SK-N-SH treated with all-trans-retinoic acid at 6 μM for 48 hours (cell line): ENCODE measurements around the gene DNAJC1.
"Not testable (repeated sequence)": the region's sequence is repeated elsewhere in the genome, so short reads cannot be mapped to it uniquely, and the experiment has no call there.

ENCODE experiments used
- ATAC-seq: fragments of 200-7000 bp; cut with Tn5 transposase; 3 replicates; pipeline ENCODE4 v1.9.1; 2020; ENCODE audit warnings: mild to moderate bottlenecking, moderate library complexity
- ARNTL ChIP-seq: fragments of 450-650 bp; formaldehyde crosslinking; IDR thresholded peaks from 2 replicates; pipeline ENCODE4 v1.5.0; 2020; ENCODE audit warnings: low read depth, mild to moderate bottlenecking, moderate library complexity, borderline replicate concordance
- BACH2 ChIP-seq: fragments of 250-450 bp; sonication (Bioruptor Pico); IDR thresholded peaks from 2 replicates; pipeline ENCODE4 v1.9.0; 2021; ENCODE audit warnings: mild to moderate bottlenecking, borderline replicate concordance
- CREB5 ChIP-seq: fragments of 250-450 bp; sonication (Bioruptor Pico); IDR thresholded peaks from 2 replicates; pipeline ENCODE4 v1.5.1; 2020; ENCODE audit warnings: low read depth, mild to moderate bottlenecking, moderate library complexity
- CSDC2 ChIP-seq: fragments of 250-450 bp; sonication (Bioruptor Pico); IDR thresholded peaks from 2 replicates; pipeline ENCODE4 v1.5.0; 2020; ENCODE audit warnings: mild to moderate bottlenecking, moderate library complexity
- ESRRG ChIP-seq: fragments of 250-450 bp; sonication (Bioruptor Pico); IDR thresholded peaks from 2 replicates; pipeline ENCODE4 v1.6.1; 2021; ENCODE audit warnings: mild to moderate bottlenecking
- GLIS3 ChIP-seq: fragments of 250-450 bp; sonication (Bioruptor Pico); IDR thresholded peaks from 2 replicates; pipeline ENCODE4 v1.5.0; 2020; ENCODE audit warnings: mild to moderate bottlenecking, moderate library complexity
- ISL1 ChIP-seq: fragments of 250-450 bp; sonication (Bioruptor Pico); IDR thresholded peaks from 2 replicates; pipeline ENCODE4 v2.1.2; 2022; ENCODE audit warnings: mild to moderate bottlenecking, moderate library complexity
- OSR1 ChIP-seq: fragments of 250-450 bp; sonication (Bioruptor Pico); IDR thresholded peaks from 2 replicates; pipeline ENCODE4 v1.8.0; 2022; ENCODE audit warnings: moderate library complexity, mild to moderate bottlenecking, inconsistent platforms
- PPARA ChIP-seq: fragments of 250-450 bp; sonication (Bioruptor Pico); IDR thresholded peaks from 2 replicates; pipeline ENCODE4 v1.5.0; 2020; ENCODE audit warnings: mild to moderate bottlenecking, borderline replicate concordance
- RARB ChIP-seq: fragments of 250-450 bp; sonication (Bioruptor Pico); IDR thresholded peaks from 2 replicates; pipeline ENCODE4 v1.8.0; 2021; ENCODE audit warnings: mild to moderate bottlenecking, moderate library complexity
- SNAI2 ChIP-seq: fragments of 250-450 bp; sonication (Bioruptor Pico); IDR thresholded peaks from 2 replicates; pipeline ENCODE4 v1.5.0; 2020; ENCODE audit warnings: mild to moderate bottlenecking, moderate library complexity
- TCF4 ChIP-seq: fragments of 250-450 bp; sonication (Bioruptor Pico); IDR thresholded peaks from 2 replicates; pipeline ENCODE4 v1.8.0; 2021; ENCODE audit warnings: mild to moderate bottlenecking, moderate library complexity, borderline replicate concordance
- TOX ChIP-seq: fragments of 250-450 bp; sonication (Bioruptor Pico); IDR thresholded peaks from 2 replicates; pipeline ENCODE4 v1.8.0; 2021; ENCODE audit warnings: mild to moderate bottlenecking, moderate library complexity, borderline replicate concordance
- TSHZ2 ChIP-seq: fragments of 250-450 bp; sonication (Bioruptor Pico); IDR thresholded peaks from 2 replicates; pipeline ENCODE4 v1.5.0; 2020; ENCODE audit warnings: mild to moderate bottlenecking, moderate library complexity
- ZC3H10 ChIP-seq: fragments of 250-450 bp; sonication (Bioruptor Pico); IDR thresholded peaks from 2 replicates; pipeline ENCODE4 v1.5.1; 2021; ENCODE audit warnings: mild to moderate bottlenecking, moderate library complexity
- ZFP3 ChIP-seq: fragments of 250-450 bp; sonication (Bioruptor Pico); IDR thresholded peaks from 2 replicates; pipeline ENCODE4 v1.5.0; 2020; ENCODE audit warnings: mild to moderate bottlenecking, moderate library complexity
- ZFP30 ChIP-seq: fragments of 450-650 bp; formaldehyde crosslinking; IDR thresholded peaks from 2 replicates; pipeline ENCODE4 v1.5.0; 2022; ENCODE audit warnings: mild to moderate bottlenecking, moderate library complexity
- ZNF565 ChIP-seq: fragments of 450-650 bp; formaldehyde crosslinking; conservative IDR thresholded peaks from 2 replicates; pipeline ENCODE4 v1.5.0; 2020; ENCODE audit warnings: low read depth, mild to moderate bottlenecking, moderate library complexity
- ZNF8 ChIP-seq: fragments of 450-650 bp; formaldehyde crosslinking; IDR thresholded peaks from 2 replicates; pipeline ENCODE4 v1.5.0; 2020; ENCODE audit warnings: mild to moderate bottlenecking, moderate library complexity
- TF ChIP-seq, protein P1 (sequence below): fragments of 250-450 bp; sonication (Bioruptor Pico); IDR thresholded peaks from 2 replicates; pipeline ENCODE4 v1.8.0; 2020; ENCODE audit warnings: mild to moderate bottlenecking, moderate library complexity, borderline replicate concordance
- TF ChIP-seq, protein P2 (sequence below): fragments of 250-450 bp; sonication (Bioruptor Pico); IDR thresholded peaks from 2 replicates; pipeline ENCODE4 v1.5.1; 2021; ENCODE audit warnings: mild to moderate bottlenecking, moderate library complexity

Gene DNAJC1

GRCh38 chr10:21858455-21858854, 145.1 kb downstream of the DNAJC1 start:
- TF ChIP-seq TOX (CRISPR knock-in tag) (no peak), TSHZ2 (CRISPR knock-in tag) (no peak), BACH2 (CRISPR knock-in tag) (no peak), TCF4 (CRISPR knock-in tag) (no peak), ISL1 (no peak), PPARA (CRISPR knock-in tag) (no peak), CSDC2 (CRISPR knock-in tag) (no peak), OSR1 (no peak), ZC3H10 (CRISPR knock-in tag) (no peak), CREB5 (CRISPR knock-in tag) (no peak), ZFP30 (CRISPR knock-in tag) (no peak), ZNF8 (CRISPR knock-in tag) (no peak), ZNF565 (no peak), ESRRG (CRISPR knock-in tag) (no peak), SNAI2 (CRISPR knock-in tag) (no peak), ZFP3 (CRISPR knock-in tag) (no peak), RARB (CRISPR knock-in tag) (no peak)
- TF ChIP-seq, protein P1, sequence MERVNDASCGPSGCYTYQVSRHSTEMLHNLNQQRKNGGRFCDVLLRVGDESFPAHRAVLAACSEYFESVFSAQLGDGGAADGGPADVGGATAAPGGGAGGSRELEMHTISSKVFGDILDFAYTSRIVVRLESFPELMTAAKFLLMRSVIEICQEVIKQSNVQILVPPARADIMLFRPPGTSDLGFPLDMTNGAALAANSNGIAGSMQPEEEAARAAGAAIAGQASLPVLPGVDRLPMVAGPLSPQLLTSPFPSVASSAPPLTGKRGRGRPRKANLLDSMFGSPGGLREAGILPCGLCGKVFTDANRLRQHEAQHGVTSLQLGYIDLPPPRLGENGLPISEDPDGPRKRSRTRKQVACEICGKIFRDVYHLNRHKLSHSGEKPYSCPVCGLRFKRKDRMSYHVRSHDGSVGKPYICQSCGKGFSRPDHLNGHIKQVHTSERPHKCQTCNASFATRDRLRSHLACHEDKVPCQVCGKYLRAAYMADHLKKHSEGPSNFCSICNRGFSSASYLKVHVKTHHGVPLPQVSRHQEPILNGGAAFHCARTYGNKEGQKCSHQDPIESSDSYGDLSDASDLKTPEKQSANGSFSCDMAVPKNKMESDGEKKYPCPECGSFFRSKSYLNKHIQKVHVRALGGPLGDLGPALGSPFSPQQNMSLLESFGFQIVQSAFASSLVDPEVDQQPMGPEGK (CRISPR knock-in tag) = no peak
- ATAC-seq = no peak; the same call in 2 of the 3 replicates

DNA sequence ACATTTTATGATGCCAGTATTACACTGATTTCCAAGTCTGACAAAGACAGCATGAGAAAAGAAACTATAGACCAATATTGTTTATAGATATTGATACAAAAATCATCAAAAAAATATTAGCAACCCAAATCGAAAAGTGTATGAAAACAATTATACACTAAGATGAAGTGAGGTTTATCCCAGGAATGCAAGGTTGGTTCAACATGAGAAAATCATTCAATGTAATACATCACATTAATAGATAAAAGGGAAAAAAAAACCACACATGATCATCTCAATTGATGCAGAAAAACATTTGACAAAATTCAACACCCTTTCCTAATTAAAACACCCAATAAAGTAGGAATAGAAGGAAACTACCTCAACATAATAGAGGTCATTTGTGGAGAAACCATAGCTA, 153.9 kb downstream of the DNAJC1 start:
- ATAC-seq = no peak
- no peak for TF ChIP-seq PPARA (CRISPR knock-in tag)
- TF ChIP-seq ARNTL (CRISPR knock-in tag) = no peak
- TF ChIP-seq BACH2 (CRISPR knock-in tag) = no peak
- no peak for TF ChIP-seq ZC3H10 (CRISPR knock-in tag)

DNA sequence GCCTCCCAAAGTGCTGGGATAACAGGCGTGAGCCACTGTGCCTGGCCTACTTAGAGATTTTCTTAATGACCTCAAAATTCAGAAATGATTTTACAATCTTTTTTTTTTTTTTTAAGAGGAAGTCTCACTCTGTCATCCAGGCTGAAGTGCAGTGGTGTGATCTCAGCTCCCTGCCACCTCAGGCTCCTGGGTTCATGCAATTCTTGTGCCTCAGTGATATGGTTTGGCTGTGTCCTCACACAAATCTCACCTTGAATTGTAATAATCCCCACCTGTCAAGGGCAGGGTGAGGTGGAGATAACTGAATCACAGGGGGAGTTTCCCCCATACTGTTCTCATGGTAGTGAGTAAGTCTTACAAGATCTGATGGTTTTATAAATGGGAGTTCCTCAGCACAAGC, 159.9 kb downstream of the DNAJC1 start:
- TF ChIP-seq GLIS3 (CRISPR knock-in tag) (no peak), ZFP3 (CRISPR knock-in tag) (no peak), TSHZ2 (CRISPR knock-in tag) (no peak), ARNTL (CRISPR knock-in tag) (no peak), BACH2 (CRISPR knock-in tag) (no peak), ZC3H10 (CRISPR knock-in tag) (no peak), CREB5 (CRISPR knock-in tag) (no peak), PPARA (CRISPR knock-in tag) (no peak), ZFP30 (CRISPR knock-in tag) (no peak), RARB (CRISPR knock-in tag) (no peak)
- TF ChIP-seq, protein P1 (CRISPR knock-in tag) = no peak
- TF ChIP-seq, protein P2, sequence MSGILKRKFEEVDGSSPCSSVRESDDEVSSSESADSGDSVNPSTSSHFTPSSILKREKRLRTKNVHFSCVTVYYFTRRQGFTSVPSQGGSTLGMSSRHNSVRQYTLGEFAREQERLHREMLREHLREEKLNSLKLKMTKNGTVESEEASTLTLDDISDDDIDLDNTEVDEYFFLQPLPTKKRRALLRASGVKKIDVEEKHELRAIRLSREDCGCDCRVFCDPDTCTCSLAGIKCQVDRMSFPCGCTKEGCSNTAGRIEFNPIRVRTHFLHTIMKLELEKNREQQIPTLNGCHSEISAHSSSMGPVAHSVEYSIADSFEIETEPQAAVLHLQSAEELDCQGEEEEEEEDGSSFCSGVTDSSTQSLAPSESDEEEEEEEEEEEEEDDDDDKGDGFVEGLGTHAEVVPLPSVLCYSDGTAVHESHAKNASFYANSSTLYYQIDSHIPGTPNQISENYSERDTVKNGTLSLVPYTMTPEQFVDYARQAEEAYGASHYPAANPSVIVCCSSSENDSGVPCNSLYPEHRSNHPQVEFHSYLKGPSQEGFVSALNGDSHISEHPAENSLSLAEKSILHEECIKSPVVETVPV (CRISPR knock-in tag) = no peak
- ATAC-seq = no peak

- not testable (repeated sequence) for ATAC-seq
Observed at GRCh38 chr10:21841273-21841672, 162.3 kb downstream of the DNAJC1 start.

DNA sequence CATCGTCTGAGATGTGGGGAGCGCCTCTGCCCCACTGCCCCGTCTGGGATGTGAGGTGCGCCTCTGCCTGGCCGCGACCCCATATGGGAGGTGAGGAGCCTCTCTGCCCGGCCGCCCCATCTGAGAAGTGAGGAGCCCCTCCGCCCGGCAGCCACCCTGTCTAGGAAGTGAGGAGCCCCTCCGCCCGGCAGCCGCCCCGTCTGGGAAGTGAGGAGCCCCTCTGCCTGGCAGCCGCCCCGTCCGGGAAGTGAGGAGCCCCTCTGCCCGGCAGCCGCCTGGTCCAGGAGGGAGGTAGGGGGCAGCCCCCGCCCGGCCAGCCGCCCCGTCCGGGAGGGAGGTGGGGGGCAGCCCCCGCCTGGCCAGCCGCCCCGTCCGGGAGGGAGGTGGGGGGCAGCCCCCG, 166.0 kb downstream of the DNAJC1 start:
- not testable (repeated sequence) for ATAC-seq
